DND-41 (cell line): Measurements from ENCODE around the gene SULF2.

Experiments used
- ATAC-seq: fragments of 200-7000 bp; cut with Tn5 transposase; 3 replicates; pipeline ENCODE4 v1.9.1; 2021; ENCODE audit warnings: low read depth; ENCODE audit not compliant: insufficient read depth
- DNase-seq: peaks from one replicate; pipeline ENCODE4 v3.0.0-alpha.2; 2020
- H2AFZ ChIP-seq: 2 replicates; pipeline ENCODE4 v1.6.0; 2012; ENCODE audit warnings: low read depth, low read length
- H3K27ac ChIP-seq: 2 replicates; pipeline ENCODE4 v1.5.1; 2012; ENCODE audit warnings: low read length, inconsistent platforms
- H3K27me3 ChIP-seq: fragments of 200-600 bp; sonication (generic); 2 replicates; pipeline ENCODE4 v1.6.0; 2012; ENCODE audit warnings: low read length, mild to moderate bottlenecking, inconsistent platforms; ENCODE audit not compliant: insufficient read depth, poor library complexity
- H3K36me3 ChIP-seq: 2 replicates; pipeline ENCODE4 v1.5.1; 2012; ENCODE audit warnings: low read length, inconsistent platforms; ENCODE audit not compliant: insufficient read depth
- H3K4me1 ChIP-seq: 2 replicates; pipeline ENCODE4 v1.5.1; 2012; ENCODE audit warnings: mild to moderate bottlenecking, low read length; ENCODE audit not compliant: insufficient read depth
- H3K4me2 ChIP-seq: 2 replicates; pipeline ENCODE4 v1.6.0; 2012; ENCODE audit warnings: mild to moderate bottlenecking, moderate library complexity, low read length, inconsistent platforms; ENCODE audit not compliant: insufficient read depth
- H3K4me3 ChIP-seq, 2 experiments: fragments of 200-600 bp in 1 of 2; shearing (Covaris generic) in 1 of 2; 2 replicates each; pipeline ENCODE4 v1.5.1; 2012 to 2016; ENCODE audit warnings: inconsistent platforms in 2 of 2, low read length in 2 of 2, mild to moderate bottlenecking in 2 of 2, low read depth in 1 of 2, moderate library complexity in 1 of 2
- H3K79me2 ChIP-seq: 2 replicates; pipeline ENCODE4 v1.6.0; 2012; ENCODE audit warnings: low read length, inconsistent platforms; ENCODE audit not compliant: insufficient read depth
- H3K9ac ChIP-seq: 2 replicates; pipeline ENCODE4 v1.6.0; 2012; ENCODE audit warnings: low read depth, mild to moderate bottlenecking, inconsistent platforms, low read length, moderate library complexity
- H3K9me3 ChIP-seq: 2 replicates; pipeline ENCODE4 v1.5.1; 2012; ENCODE audit warnings: low read length, moderate library complexity, mild to moderate bottlenecking, inconsistent platforms; ENCODE audit not compliant: insufficient read depth, severe bottlenecking
- H4K20me1 ChIP-seq: 2 replicates; pipeline ENCODE4 v1.6.0; 2012; ENCODE audit warnings: low read length; ENCODE audit not compliant: insufficient read depth
- CTCF ChIP-seq: IDR thresholded peaks from 2 replicates; pipeline ENCODE4 v1.5.1; 2012; ENCODE audit warnings: borderline replicate concordance, low read length, moderate library complexity, mild to moderate bottlenecking; ENCODE audit not compliant: poor library complexity, severe bottlenecking; ENCODE audit errors: extremely low read depth
- EZH2 ChIP-seq: IDR thresholded peaks from 3 replicates; pipeline ENCODE4 v1.6.1; 2012; ENCODE audit warnings: borderline replicate concordance, low read depth, mild to moderate bottlenecking, moderate library complexity, low read length, inconsistent platforms; ENCODE audit not compliant: severe bottlenecking

SULF2 gene

GRCh38 chr20:47675190-47676142 lies 109.8 kb downstream of the SULF2 start:
- H3K36me3 ChIP-seq, result no peaks in the 10 kb centered on the region
- H3K4me1 ChIP-seq, result no peaks in the 10 kb centered on the region
- no peak overlapping the region for H3K27ac ChIP-seq
- no peak overlapping the region for H3K9ac ChIP-seq
- H3K9me3 ChIP-seq, result no peaks in the 10 kb centered on the region
- TF ChIP-seq EZH2, result no peak
- no peak for TF ChIP-seq CTCF
- DNase-seq (no peak), ATAC-seq (no peak)
- H3K4me2 ChIP-seq, result no peak overlapping the region
- H4K20me1 ChIP-seq, result no peaks in the 10 kb centered on the region; the same call in 1 of the 2 replicates
- no peak overlapping the region for H2AFZ ChIP-seq
- no peaks in the 10 kb centered on the region for H3K79me2 ChIP-seq
- H3K27me3 ChIP-seq, result no peaks in the 10 kb centered on the region
- H3K4me3 ChIP-seq, result no peak overlapping the region

GRCh38 chr20:47674686-47675085 lies 110.6 kb downstream of the SULF2 start:
- no peak overlapping the region for H3K4me3 ChIP-seq
- no peak overlapping the region for H2AFZ ChIP-seq
- DNase-seq (no peak), ATAC-seq (no peak)
- TF ChIP-seq CTCF (no peak), EZH2 (no peak)
- no peaks in the 10 kb centered on the region for H3K4me1 ChIP-seq
- no peak overlapping the region for H3K27ac ChIP-seq
- H3K79me2 ChIP-seq, result no peaks in the 10 kb centered on the region
- no peaks in the 10 kb centered on the region for H3K9me3 ChIP-seq
- H3K4me2 ChIP-seq, result no peak overlapping the region
- H3K36me3 ChIP-seq, result no peaks in the 10 kb centered on the region
- H3K27me3 ChIP-seq, result no peaks in the 10 kb centered on the region
- H4K20me1 ChIP-seq, result no peaks in the 10 kb centered on the region; the same call in 1 of the 2 replicates
- no peak overlapping the region for H3K9ac ChIP-seq

- Histone ChIP-seq H3K9ac (no peak overlapping the region), H3K36me3 (no peaks in the 10 kb centered on the region), H3K27me3 (no peaks in the 10 kb centered on the region), H3K9me3 (no peaks in the 10 kb centered on the region), H4K20me1 (no peaks in the 10 kb centered on the region; the same call in 1 of the 2 replicates), H3K4me1 (no peaks in the 10 kb centered on the region), H3K4me3 (no peak overlapping the region), H3K4me2 (no peak overlapping the region), H3K27ac (no peak overlapping the region), H2AFZ (no peak overlapping the region), H3K79me2 (no peaks in the 10 kb centered on the region)
- TF ChIP-seq CTCF (no peak), EZH2 (no peak)
- no peak for DNase-seq
- no peak for ATAC-seq
These were observed 111.1 kb downstream of the SULF2 start for GRCh38 chr20:47674145-47674544.
